Fibroblast of lung (primary cell): Measurements from ENCODE around the gene ARSG. TPM values are rescaled to one million over a fixed set of nuclear protein-coding genes. Genes with fewer than 3 reads are reported as not detected.

Experiments
- DNase-seq, 2 donors: peaks; one replicate each; pipeline versions ENCODE4 v3.0.0 to v3.0.0-alpha.2; 2010; ENCODE audit warnings: low read depth in 2 of 2
- H2AFZ ChIP-seq: 2 replicates; pipeline ENCODE4 v1.5.1; 2012; ENCODE audit warnings: low read length, control low read depth, inconsistent platforms
- H3K27ac ChIP-seq: 2 replicates; pipeline ENCODE4 v1.5.1; 2011; ENCODE audit warnings: low read length, control low read depth; ENCODE audit not compliant: insufficient read depth
- H3K27me3 ChIP-seq: 2 replicates; pipeline ENCODE4 v1.5.1; 2011; ENCODE audit warnings: mild to moderate bottlenecking, low read length; ENCODE audit not compliant: control insufficient read depth, insufficient read depth
- H3K36me3 ChIP-seq: 2 replicates; pipeline ENCODE4 v1.5.1; 2011; ENCODE audit warnings: low read length; ENCODE audit not compliant: control insufficient read depth, insufficient read depth
- H3K4me1 ChIP-seq: 2 replicates; pipeline ENCODE4 v1.5.1; 2011; ENCODE audit warnings: low read length; ENCODE audit not compliant: control insufficient read depth, insufficient read depth; ENCODE audit errors: extremely low read depth
- H3K4me2 ChIP-seq: 2 replicates; pipeline ENCODE4 v1.5.1; 2011; ENCODE audit warnings: low read length, control low read depth; ENCODE audit not compliant: insufficient read depth; ENCODE audit errors: extremely low read depth
- H3K4me3 ChIP-seq, 4 experiments: fragments of 200-600 bp in 1 of 4; sonication (generic) in 1 of 4; replicated peaks in 1 of 4; 2 replicates each; pipeline ENCODE4 v1.5.1; 2011 to 2016; ENCODE audit warnings: low read length in 4 of 4, low read depth in 3 of 4, mild to moderate bottlenecking in 3 of 4, control low read depth in 2 of 4, inconsistent platforms in 1 of 4, mixed read lengths in 1 of 4; ENCODE audit not compliant: insufficient read depth in 1 of 4; ENCODE audit errors: control extremely low read depth in 1 of 4
- H3K79me2 ChIP-seq: 2 replicates; pipeline ENCODE4 v1.5.1; 2012; ENCODE audit warnings: mild to moderate bottlenecking, low read length, inconsistent platforms; ENCODE audit not compliant: control insufficient read depth, insufficient read depth
- H3K9ac ChIP-seq: 2 replicates; pipeline ENCODE4 v1.5.1; 2011; ENCODE audit warnings: mild to moderate bottlenecking, low read length, control low read depth; ENCODE audit not compliant: insufficient read depth
- H3K9me3 ChIP-seq: 2 replicates; pipeline ENCODE4 v1.5.1; 2012; ENCODE audit warnings: low read depth, low read length; ENCODE audit not compliant: control insufficient read depth, insufficient read depth
- H4K20me1 ChIP-seq: 2 replicates; pipeline ENCODE4 v1.5.1; 2011; ENCODE audit warnings: low read length; ENCODE audit not compliant: control insufficient read depth, insufficient read depth; ENCODE audit errors: extremely low read depth
- EZH2 ChIP-seq: IDR thresholded peaks from 2 replicates; pipeline ENCODE4 v1.5.1; 2012; ENCODE audit warnings: low read length, control low read depth, mild to moderate bottlenecking; ENCODE audit errors: missing control alignments
- polyA plus RNA-seq, 2 donors: library from polyadenylated mRNA; depleted of rRNA in 1 of 2; stranded (reverse) in 1 of 2; unstranded in 1 of 2; fragments of >200 nt; gene quantifications; 2 replicates each; pipeline ENCODE4 v1.2.1, GENCODE V29; 2011 to 2012; ENCODE audit warnings: missing spikeins in 1 of 2
- total RNA-seq: library from RNA; depleted of rRNA; stranded (reverse); fragments of >200 nt; gene quantifications from 2 replicates; pipeline ENCODE4 v1.2.1, GENCODE V29; 2014
- TF ChIP-seq, protein P1 (sequence below), 2 donors: IDR thresholded peaks in 1 of 2; conservative IDR thresholded peaks in 1 of 2; 1 replicate in 1 of 2; 2 replicates in 1 of 2; pipeline ENCODE4 v1.5.1; 2011 to 2012; ENCODE audit warnings: low read length in 2 of 2, control low read depth in 1 of 2, inconsistent platforms in 1 of 2, low read depth in 1 of 2, mild to moderate bottlenecking in 1 of 2

The ARSG gene
- total and polyA plus RNA-seq, 2 donors (not counting 1 experiment from before 2014, with no cell fraction given), result 3.5 to 8.1 TPM

DNA sequence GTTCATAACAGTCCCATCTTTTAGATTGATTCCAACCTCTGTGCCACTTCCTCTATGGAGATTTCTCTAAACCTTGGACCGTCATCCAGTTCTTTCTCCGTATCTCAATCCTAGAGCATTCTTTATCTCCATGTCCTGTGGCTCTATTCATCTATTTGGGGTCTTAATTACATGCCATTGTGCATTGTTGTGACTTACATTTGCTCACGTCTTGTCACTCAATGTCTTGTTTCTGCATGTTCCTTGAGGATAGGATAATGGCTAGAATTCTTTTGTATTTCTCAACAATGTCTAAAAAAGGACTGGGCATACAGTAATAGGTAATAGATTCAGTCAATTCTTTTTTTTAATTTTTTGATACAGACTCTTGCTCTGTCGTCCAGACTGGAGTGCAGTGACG is 50.2 kb downstream of the ARSG start:
- no peaks in the 10 kb centered on the region for H3K4me1 ChIP-seq
- no peaks in the 10 kb centered on the region for H4K20me1 ChIP-seq
- no peak overlapping the region for H3K4me2 ChIP-seq
- H3K4me3 ChIP-seq, result no peak overlapping the region
- H3K79me2 ChIP-seq, result no peaks in the 10 kb centered on the region
- TF ChIP-seq, protein P1, sequence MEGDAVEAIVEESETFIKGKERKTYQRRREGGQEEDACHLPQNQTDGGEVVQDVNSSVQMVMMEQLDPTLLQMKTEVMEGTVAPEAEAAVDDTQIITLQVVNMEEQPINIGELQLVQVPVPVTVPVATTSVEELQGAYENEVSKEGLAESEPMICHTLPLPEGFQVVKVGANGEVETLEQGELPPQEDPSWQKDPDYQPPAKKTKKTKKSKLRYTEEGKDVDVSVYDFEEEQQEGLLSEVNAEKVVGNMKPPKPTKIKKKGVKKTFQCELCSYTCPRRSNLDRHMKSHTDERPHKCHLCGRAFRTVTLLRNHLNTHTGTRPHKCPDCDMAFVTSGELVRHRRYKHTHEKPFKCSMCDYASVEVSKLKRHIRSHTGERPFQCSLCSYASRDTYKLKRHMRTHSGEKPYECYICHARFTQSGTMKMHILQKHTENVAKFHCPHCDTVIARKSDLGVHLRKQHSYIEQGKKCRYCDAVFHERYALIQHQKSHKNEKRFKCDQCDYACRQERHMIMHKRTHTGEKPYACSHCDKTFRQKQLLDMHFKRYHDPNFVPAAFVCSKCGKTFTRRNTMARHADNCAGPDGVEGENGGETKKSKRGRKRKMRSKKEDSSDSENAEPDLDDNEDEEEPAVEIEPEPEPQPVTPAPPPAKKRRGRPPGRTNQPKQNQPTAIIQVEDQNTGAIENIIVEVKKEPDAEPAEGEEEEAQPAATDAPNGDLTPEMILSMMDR (conservative IDR thresholded peaks at IDR 0.05 in 1 of 2, IDR thresholded peaks at IDR 0.05 in 1 of 2; ENCODE audit: low read depth in 1 of 2, low read length in 2 of 2), result no peak
- TF ChIP-seq EZH2, result no peak
- no peak for DNase-seq
- no peak overlapping the region for H3K27ac ChIP-seq
- H3K27me3 ChIP-seq, result no peaks in the 10 kb centered on the region
- H3K9ac ChIP-seq, result no peak overlapping the region
- no peak overlapping the region for H2AFZ ChIP-seq
- no peaks in the 10 kb centered on the region for H3K9me3 ChIP-seq
- no peaks in the 10 kb centered on the region for H3K36me3 ChIP-seq

DNA sequence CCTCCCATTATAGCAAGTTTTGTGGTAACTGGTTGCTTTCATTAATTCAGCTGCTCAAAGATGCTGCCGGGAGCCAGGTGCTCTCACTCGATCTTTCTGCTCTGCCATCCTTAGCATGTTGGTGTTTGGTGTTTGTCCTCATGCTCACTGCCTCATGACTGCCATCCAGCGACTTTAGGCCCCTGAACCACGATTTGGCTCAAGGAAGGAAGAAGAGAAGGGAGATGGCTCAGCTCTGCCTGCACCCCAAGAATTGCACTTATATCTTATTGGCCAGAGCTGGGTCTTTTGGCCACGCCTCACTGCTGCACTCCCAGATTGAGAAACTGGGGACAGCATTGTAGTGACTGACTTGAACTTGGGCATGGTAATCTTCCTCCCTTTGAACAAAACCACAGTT is 52.7 kb downstream of the ARSG start:
- Histone ChIP-seq H3K4me2 (no peak overlapping the region), H3K4me1 (no peaks in the 10 kb centered on the region), H3K79me2 (no peaks in the 10 kb centered on the region), H3K4me3 (no peak overlapping the region), H3K9me3 (no peaks in the 10 kb centered on the region), H3K27ac (no peak overlapping the region), H3K9ac (no peak overlapping the region), H3K27me3 (no peaks in the 10 kb centered on the region), H3K36me3 (no peaks in the 10 kb centered on the region), H2AFZ (no peak overlapping the region), H4K20me1 (no peaks in the 10 kb centered on the region)
- no peak for TF ChIP-seq EZH2
- TF ChIP-seq, protein P1 (conservative IDR thresholded peaks at IDR 0.05 in 1 of 2, IDR thresholded peaks at IDR 0.05 in 1 of 2; ENCODE audit: low read depth in 1 of 2, low read length in 2 of 2), result no peak
- no peak for DNase-seq

DNA sequence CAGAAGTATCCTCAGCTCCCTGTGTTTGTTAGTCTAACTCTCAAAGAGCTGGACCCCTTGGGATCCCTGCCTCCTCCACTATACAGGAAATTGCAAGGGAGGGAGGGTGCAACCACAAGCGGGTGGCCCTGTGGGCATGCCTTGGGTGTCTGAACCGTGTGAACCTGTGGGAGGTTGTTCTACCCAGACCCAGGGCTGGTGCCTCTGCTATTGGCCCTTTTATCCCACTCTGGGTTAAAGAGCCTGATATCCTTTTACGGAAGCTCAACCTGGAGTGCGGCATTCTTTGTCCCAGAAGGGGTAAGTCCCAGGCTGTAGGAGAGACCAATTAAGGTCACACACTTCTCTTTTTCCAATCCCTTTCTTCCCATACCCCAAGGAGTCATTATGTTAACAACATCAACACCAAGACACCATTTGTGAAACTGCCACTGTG is 53.4 kb downstream of the ARSG start:
- DNase-seq, result no peak
- Histone ChIP-seq H3K4me2 (no peak overlapping the region), H3K9me3 (no peaks in the 10 kb centered on the region), H3K36me3 (no peaks in the 10 kb centered on the region), H3K27me3 (no peaks in the 10 kb centered on the region), H3K4me3 (no peak overlapping the region), H3K4me1 (no peaks in the 10 kb centered on the region), H3K9ac (no peak overlapping the region), H3K27ac (no peak overlapping the region), H4K20me1 (no peaks in the 10 kb centered on the region), H2AFZ (no peak overlapping the region), H3K79me2 (no peaks in the 10 kb centered on the region)
- no peak for TF ChIP-seq EZH2
- TF ChIP-seq, protein P1 (conservative IDR thresholded peaks at IDR 0.05 in 1 of 2, IDR thresholded peaks at IDR 0.05 in 1 of 2; ENCODE audit: low read depth in 1 of 2, low read length in 2 of 2), result no peak
